Retinal pigment epithelial cell (primary cell): ENCODE data around the gene FOXJ1.

ENCODE experiments used
- DNase-seq: peaks from one replicate; pipeline ENCODE4 v3.0.0-alpha.2; 2010; ENCODE audit warnings: low read depth
- H3K4me3 ChIP-seq: 2 replicates; pipeline ENCODE4 v1.5.1; 2011; ENCODE audit warnings: mild to moderate bottlenecking, low read length, control low read depth, moderate library complexity
- TF ChIP-seq, protein P1 (sequence below): conservative IDR thresholded peaks from 2 replicates; pipeline ENCODE4 v1.5.1; 2011; ENCODE audit warnings: low read depth, low read length, control low read depth, inconsistent platforms

FOXJ1 gene

DNA sequence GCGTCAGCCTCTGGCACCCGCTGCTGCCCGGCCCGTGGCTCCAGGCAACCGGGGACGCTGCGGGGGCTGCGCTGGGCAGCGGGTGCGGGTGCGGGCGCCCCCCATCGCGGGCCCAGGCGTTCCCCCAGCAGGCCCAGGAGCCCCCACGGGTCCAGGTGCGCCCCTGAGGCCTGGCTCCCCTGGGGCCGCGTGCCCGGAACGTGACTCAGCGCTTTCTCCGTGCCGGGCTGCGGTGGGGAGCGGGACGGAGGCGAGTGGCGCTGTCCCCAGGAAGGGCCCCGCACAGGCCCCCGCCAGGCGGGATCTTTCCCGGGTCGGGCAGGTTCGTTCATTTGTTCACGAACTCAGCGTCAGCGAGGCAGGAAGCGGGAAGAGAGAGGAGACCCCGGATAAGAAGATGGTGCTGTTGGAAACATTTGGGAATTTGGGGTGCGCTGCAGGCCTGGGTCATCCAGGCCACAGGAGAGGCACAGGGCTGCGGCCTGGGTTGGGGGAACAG is 19.1 kb downstream of the FOXJ1 start:
- TF ChIP-seq, protein P1, sequence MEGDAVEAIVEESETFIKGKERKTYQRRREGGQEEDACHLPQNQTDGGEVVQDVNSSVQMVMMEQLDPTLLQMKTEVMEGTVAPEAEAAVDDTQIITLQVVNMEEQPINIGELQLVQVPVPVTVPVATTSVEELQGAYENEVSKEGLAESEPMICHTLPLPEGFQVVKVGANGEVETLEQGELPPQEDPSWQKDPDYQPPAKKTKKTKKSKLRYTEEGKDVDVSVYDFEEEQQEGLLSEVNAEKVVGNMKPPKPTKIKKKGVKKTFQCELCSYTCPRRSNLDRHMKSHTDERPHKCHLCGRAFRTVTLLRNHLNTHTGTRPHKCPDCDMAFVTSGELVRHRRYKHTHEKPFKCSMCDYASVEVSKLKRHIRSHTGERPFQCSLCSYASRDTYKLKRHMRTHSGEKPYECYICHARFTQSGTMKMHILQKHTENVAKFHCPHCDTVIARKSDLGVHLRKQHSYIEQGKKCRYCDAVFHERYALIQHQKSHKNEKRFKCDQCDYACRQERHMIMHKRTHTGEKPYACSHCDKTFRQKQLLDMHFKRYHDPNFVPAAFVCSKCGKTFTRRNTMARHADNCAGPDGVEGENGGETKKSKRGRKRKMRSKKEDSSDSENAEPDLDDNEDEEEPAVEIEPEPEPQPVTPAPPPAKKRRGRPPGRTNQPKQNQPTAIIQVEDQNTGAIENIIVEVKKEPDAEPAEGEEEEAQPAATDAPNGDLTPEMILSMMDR: no peak
- H3K4me3 ChIP-seq: peak overlapping the region; percentile 19
- no peak for DNase-seq

DNA sequence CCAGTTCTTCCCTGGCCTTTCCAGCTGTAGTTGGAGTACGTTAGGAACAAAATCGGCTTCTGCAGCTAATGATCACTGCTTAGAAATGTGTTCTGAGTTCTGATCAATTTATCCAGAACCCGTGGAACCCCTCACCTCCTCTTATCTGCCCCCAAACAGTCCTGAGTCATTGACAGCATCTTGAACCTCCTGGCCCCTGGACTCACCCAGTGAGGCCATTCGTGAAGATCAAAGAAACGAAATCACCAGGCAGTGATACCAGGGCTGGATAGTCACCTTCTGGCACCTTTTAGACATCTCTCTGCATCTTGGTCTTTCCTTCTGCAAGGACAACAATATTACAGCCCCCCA is 20.4 kb downstream of the FOXJ1 start:
- H3K4me3 ChIP-seq: no peak overlapping the region
- no peak for DNase-seq

DNA sequence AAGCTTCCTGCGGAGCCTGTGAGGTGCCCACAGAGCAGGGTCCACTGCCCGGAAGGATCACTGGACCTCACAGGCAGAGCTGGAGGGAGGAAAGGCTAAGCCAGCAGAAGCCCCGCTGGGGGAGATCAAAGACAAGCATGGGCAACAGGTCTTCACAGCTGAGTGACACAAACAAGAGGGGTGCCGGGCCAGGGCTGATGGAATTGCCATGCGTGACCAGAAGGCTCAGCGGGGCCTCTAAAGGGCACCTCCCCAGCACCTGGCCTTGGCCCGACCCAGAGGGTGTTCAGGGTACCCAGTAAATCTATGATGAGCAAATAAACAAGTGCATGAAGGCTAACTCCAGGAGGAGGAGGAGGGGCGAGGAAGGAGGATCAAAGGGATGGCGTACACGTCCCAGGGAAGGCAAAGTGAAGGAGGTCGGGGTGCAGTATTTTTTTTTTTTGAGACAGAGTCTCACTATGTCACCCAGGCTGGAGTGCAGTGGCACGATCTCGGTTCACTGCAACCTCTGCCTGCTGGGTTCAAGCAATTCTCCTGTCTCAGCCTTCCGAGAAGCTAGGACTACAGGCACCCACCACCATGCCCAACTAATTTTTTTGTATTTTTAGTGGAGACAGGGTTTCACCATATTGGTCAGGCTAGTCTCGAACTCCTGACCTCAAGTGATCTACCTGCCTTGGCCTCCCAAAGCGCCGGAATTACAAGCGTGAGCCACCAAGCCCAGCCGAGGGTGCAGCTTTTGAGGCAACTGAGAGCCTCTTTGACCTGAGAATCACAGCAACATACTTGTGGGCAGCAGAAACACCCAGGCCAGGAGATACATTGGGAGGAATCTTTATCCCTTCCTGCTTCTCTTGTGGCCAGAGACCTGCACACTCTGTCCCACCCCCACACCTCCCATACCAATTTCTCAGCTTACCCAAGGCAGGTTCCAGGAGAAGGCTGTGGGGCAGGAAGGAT is 21.4 kb downstream of the FOXJ1 start:
- no peak overlapping the region for H3K4me3 ChIP-seq
- TF ChIP-seq, protein P1: no peak
- DNase-seq: no peak

More for the DNA sequence above, 20.4 kb downstream of the FOXJ1 start:
- TF ChIP-seq, protein P1: no peak

- DNase-seq: no peak
- TF ChIP-seq, protein P1: no peak
- no peak overlapping the region for H3K4me3 ChIP-seq
These were observed 25.8 kb downstream of the FOXJ1 start for GRCh38 chr17:76115138-76115754.

GRCh38 chr17:76111956-76112355 is 29.1 kb downstream of the FOXJ1 start:
- no peak for DNase-seq
- no peak overlapping the region for H3K4me3 ChIP-seq
- TF ChIP-seq, protein P1: no peak

DNA sequence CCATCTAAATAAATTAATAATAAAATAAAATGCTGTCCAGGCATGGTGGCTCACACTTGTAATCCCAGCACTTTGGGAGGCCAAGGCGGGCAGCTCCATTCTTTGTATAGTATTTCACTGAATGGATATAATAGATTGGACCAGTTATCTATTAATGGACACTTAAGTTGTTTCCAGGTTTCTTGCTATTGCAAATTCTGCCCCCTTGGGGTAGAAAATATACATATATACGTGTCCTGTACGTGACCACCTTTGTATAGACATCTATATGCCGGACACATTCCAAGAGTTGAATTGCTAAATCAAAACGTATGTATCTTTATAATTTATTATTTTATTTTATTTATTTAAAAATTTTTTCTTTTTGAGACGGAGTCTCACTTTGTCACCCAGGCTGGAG is 33.5 kb downstream of the FOXJ1 start:
- TF ChIP-seq, protein P1: peak; percentile 30
- no peak for DNase-seq
- no peak overlapping the region for H3K4me3 ChIP-seq
